SK-N-SH (cell line): ENCODE measurements around the gene PITPNM1. TPM values are rescaled to one million over a fixed set of nuclear protein-coding genes. Genes with fewer than 3 reads are reported as not detected.

ENCODE experiments used
- CTCF ChIA-PET: fragments of 300-600, 350-600 bp; formaldehyde crosslinking; extraction: SDS; loops from one replicate; lab custom pipeline; 2021; lab: Yijun Ruan, JAX
- POLR2A ChIA-PET: fragments of 350-600 bp; sonication (Branson Sonifier 250); formaldehyde crosslinking; extraction: SDS; loops from one replicate; lab custom pipeline; 2020; ENCODE audit warnings: antibody characterized with exemption, inconsistent platforms; lab: Yijun Ruan, JAX
- DNase-seq: peaks from one replicate; pipeline ENCODE4 v3.0.0; 2012
- H2AFZ ChIP-seq: fragments of 200-600 bp; sonication (generic); 2 replicates; pipeline ENCODE4 v1.8.1; 2016; ENCODE audit warnings: antibody characterized with exemption, mild to moderate bottlenecking, low read depth
- H3F3A ChIP-seq: fragments of 200-600 bp; sonication (generic); replicated peaks from 2 replicates; pipeline ENCODE3; 2016; ENCODE audit warnings: antibody characterized with exemption, mild to moderate bottlenecking; ENCODE audit not compliant: insufficient read depth
- H3K27ac ChIP-seq, 2 experiments: fragments of 200-500 bp in 1 of 2; fragments of 200-600 bp in 1 of 2; sonication (Bioruptor generic) in 1 of 2; sonication (generic), shearing (Covaris generic) in 1 of 2; 2 replicates each; pipeline versions ENCODE4 v1.5.1 to v1.6.1; 2014 to 2016; ENCODE audit warnings: low read depth in 2 of 2, inconsistent platforms in 1 of 2, low read length in 1 of 2, mild to moderate bottlenecking in 1 of 2, mixed read lengths in 1 of 2
- H3K27me3 ChIP-seq: fragments of 200-600 bp; sonication (generic), shearing (Covaris generic); 2 replicates; pipeline ENCODE4 v1.6.1; 2016; ENCODE audit warnings: mixed run types; ENCODE audit not compliant: insufficient read depth
- H3K36me3 ChIP-seq, 2 experiments: fragments of 200-500 bp in 1 of 2; fragments of 200-600 bp in 1 of 2; sonication (Bioruptor generic) in 1 of 2; sonication (generic) in 1 of 2; replicated peaks in 1 of 2; 2 replicates each; pipeline versions ENCODE3 to v1.5.1; 2014 to 2016; ENCODE audit warnings: low read length in 1 of 2, mild to moderate bottlenecking in 1 of 2; ENCODE audit not compliant: insufficient read depth in 2 of 2, control insufficient read depth in 1 of 2
- H3K4me1 ChIP-seq, 2 experiments: fragments of 200-500 bp in 1 of 2; fragments of 200-600 bp in 1 of 2; sonication (Bioruptor generic) in 1 of 2; sonication (generic), shearing (Covaris generic) in 1 of 2; 2 replicates each; pipeline versions ENCODE4 v1.5.1 to v1.6.1; 2014 to 2016; ENCODE audit warnings: low read depth in 1 of 2, low read length in 1 of 2, mixed run types in 1 of 2; ENCODE audit not compliant: insufficient read depth in 2 of 2, control insufficient read depth in 1 of 2
- H3K4me2 ChIP-seq: fragments of 200-600 bp; sonication (generic), shearing (Covaris generic); 2 replicates; pipeline ENCODE4 v1.6.1; 2017; ENCODE audit warnings: mixed run types
- H3K4me3 ChIP-seq, 2 experiments: fragments of 200-500 bp in 1 of 2; fragments of 200-600 bp in 1 of 2; sonication (Bioruptor generic) in 1 of 2; sonication (generic), shearing (Covaris generic) in 1 of 2; 2 replicates each; pipeline versions ENCODE4 v1.5.1 to v1.8.1; 2014 to 2016; ENCODE audit warnings: low read depth in 2 of 2, inconsistent platforms in 1 of 2, low read length in 1 of 2, mild to moderate bottlenecking in 1 of 2, mixed read lengths in 1 of 2, moderate library complexity in 1 of 2
- H3K79me2 ChIP-seq: fragments of 200-600 bp; sonication (generic); 2 replicates; pipeline ENCODE4 v1.8.1; 2017; ENCODE audit warnings: mild to moderate bottlenecking; ENCODE audit not compliant: insufficient read depth
- H3K9ac ChIP-seq: fragments of 200-600 bp; sonication (generic); 2 replicates; pipeline ENCODE4 v1.6.1; 2017; ENCODE audit warnings: mixed run types
- H3K9me2 ChIP-seq: fragments of 200-600 bp; sonication (generic); 2 replicates; pipeline ENCODE4 v1.6.1; 2017; ENCODE audit warnings: mixed run types
- H3K9me3 ChIP-seq: fragments of 200-600 bp; sonication (generic); 2 replicates; pipeline ENCODE4 v1.6.1; 2017; ENCODE audit warnings: mixed run types, mild to moderate bottlenecking, moderate library complexity
- H4K20me1 ChIP-seq: fragments of 200-600 bp; sonication (generic); 2 replicates; pipeline ENCODE4 v1.6.1; 2017; ENCODE audit warnings: mild to moderate bottlenecking, mixed run types; ENCODE audit not compliant: insufficient read depth
- CHD2 ChIP-seq: fragments of 150-350 bp; IDR thresholded peaks from 2 replicates; pipeline ENCODE4 v1.6.1; 2018; ENCODE audit warnings: low read length; ENCODE audit not compliant: partially characterized antibody
- FOSL2 ChIP-seq: IDR thresholded peaks from 2 replicates; pipeline ENCODE4 v1.4.0; 2012; ENCODE audit warnings: low read depth, mild to moderate bottlenecking, moderate library complexity, borderline replicate concordance
- GABPA ChIP-seq: IDR thresholded peaks from 2 replicates; pipeline ENCODE4 v1.4.0; 2012; ENCODE audit warnings: low read depth, mild to moderate bottlenecking
- MEF2A ChIP-seq: IDR thresholded peaks from 2 replicates; pipeline ENCODE4 v1.4.0; 2012; ENCODE audit warnings: low read depth, borderline replicate concordance
- NFIC ChIP-seq: IDR thresholded peaks from 2 replicates; pipeline ENCODE4 v1.4.0; 2012; ENCODE audit warnings: borderline replicate concordance
- NRF1 ChIP-seq: IDR thresholded peaks from 2 replicates; pipeline ENCODE4 v1.6.1; 2012; ENCODE audit warnings: low read depth, mild to moderate bottlenecking, low read length
- RAD21 ChIP-seq: IDR thresholded peaks from 2 replicates; pipeline ENCODE4 v1.6.1; 2012; ENCODE audit warnings: mild to moderate bottlenecking, low read length
- RCOR1 ChIP-seq: fragments of 150-350 bp; IDR thresholded peaks from 2 replicates; pipeline ENCODE4 v1.6.1; 2017; ENCODE audit warnings: antibody characterized with exemption, low read length
- TAF1 ChIP-seq: IDR thresholded peaks from 2 replicates; pipeline ENCODE4 v1.6.1; 2012; ENCODE audit warnings: low read depth, mild to moderate bottlenecking, low read length, moderate library complexity, borderline replicate concordance
- TEAD4 ChIP-seq: IDR thresholded peaks from 2 replicates; pipeline ENCODE4 v1.4.0; 2012; ENCODE audit warnings: mild to moderate bottlenecking, borderline replicate concordance; ENCODE audit not compliant: insufficient read depth
- YY1 ChIP-seq: IDR thresholded peaks from 2 replicates; pipeline ENCODE4 v1.4.0; 2012; ENCODE audit warnings: low read depth, mild to moderate bottlenecking
- WGBS: methylation state at CpG from one replicate; pipeline ENCODE4 v1.1.6; 2017; ENCODE audit warnings: low lambda C conversion rate; 5-methylcytosine and 5-hydroxymethylcytosine counted together
- polyA plus RNA-seq, 3 experiments: library from polyadenylated mRNA; depleted of rRNA; stranded (reverse); fragments of >200 nt; gene quantifications; 2 replicates each; pipeline ENCODE4 v1.2.3, GENCODE V29; 2012
- TF ChIP-seq, protein P1 (sequence below): IDR thresholded peaks from 2 replicates; pipeline ENCODE4 v1.6.1; 2012; ENCODE audit warnings: mild to moderate bottlenecking, low read depth, low read length, moderate library complexity
- TF ChIP-seq, protein P2 (sequence below): IDR thresholded peaks from 2 replicates; pipeline ENCODE4; 2012
- TF ChIP-seq, protein P3 (sequence below): IDR thresholded peaks from 2 replicates; pipeline ENCODE4 v1.4.0; 2012; ENCODE audit warnings: low read depth, borderline replicate concordance

PITPNM1 gene
- polyA plus RNA-seq, 1 of the 3 experiments (the other 2 are of a cell fraction), result 24.2 TPM

DNA sequence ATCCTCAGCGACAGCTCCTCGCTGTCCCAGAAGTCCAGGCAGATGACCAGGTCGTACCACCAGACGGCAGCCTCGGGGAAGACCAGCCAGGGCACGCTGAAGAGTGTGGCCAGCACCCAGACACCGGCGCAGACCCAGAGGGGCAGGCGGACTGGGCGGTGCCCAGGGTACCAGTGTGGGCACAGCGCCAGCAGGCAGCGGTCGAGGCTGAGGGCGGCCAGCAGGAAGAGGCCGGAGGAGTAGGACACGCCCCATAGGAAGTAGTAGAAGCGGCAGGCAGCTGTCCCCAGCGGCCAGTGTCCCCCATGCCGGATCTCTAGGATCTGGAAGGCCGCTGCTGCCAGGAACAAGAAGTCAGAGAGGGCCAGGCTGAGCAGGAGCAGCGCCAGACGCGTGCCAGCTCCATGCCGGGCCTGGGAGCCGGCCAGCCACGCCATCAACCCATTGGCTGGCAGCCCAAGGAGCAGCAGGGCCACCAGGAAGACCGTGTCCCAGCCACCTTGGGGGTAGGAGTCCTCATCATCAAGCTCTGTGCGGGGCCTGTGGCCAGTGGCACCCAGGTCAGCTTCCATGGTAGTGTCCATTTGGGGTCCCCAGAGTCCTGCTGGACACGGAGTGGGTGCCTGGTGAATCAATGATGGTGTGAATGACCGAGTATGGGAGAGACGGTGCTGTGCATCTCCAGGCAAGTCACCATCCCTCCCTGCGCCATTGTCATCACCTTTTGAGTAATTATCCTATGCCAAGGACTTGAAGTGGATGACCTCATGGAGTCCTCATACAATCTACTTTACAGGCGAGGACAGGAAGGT, 52.8 kb downstream of the PITPNM1 start, which contains the start of gene GPR152:
GPR152 (minus strand) TSS at position 589 of the 812 bp plus-strand sequence; CDS start at position 584, 5 bp downstream.
- Histone ChIP-seq H3K36me3 (no peaks in the 10 kb centered on the region), H3K27ac (no peak within 1 kb of the TSS), H3K4me3 (no peak within 1 kb of the TSS), H2AFZ (no peak within 1 kb of the TSS), H3K9me2 (no peaks in the 10 kb centered on the region), H3K4me1 (peaks cover 0 to 4% of the 10 kb centered on the region in 2 experiments; a peak in 1 of 4 replicates), H3K79me2 (no peaks in the 10 kb centered on the region), H3K27me3 (no peaks in the 10 kb centered on the region), H3K4me2 (no peak within 1 kb of the TSS), H3K9ac (no peak within 1 kb of the TSS), H4K20me1 (no peaks in the 10 kb centered on the region), H3F3A (no peaks in the 10 kb centered on the region), H3K9me3 (no peaks in the 10 kb centered on the region)
- CTCF ChIA-PET, result interaction anchor here (0.6 to 1.5 kb wide), 3 partner anchors 70 to 107 kb away, joined by 3 to 6 read pairs (median 3); no protein-coding TSS in a partner anchor
- no peak for DNase-seq
- TF ChIP-seq, protein P1, sequence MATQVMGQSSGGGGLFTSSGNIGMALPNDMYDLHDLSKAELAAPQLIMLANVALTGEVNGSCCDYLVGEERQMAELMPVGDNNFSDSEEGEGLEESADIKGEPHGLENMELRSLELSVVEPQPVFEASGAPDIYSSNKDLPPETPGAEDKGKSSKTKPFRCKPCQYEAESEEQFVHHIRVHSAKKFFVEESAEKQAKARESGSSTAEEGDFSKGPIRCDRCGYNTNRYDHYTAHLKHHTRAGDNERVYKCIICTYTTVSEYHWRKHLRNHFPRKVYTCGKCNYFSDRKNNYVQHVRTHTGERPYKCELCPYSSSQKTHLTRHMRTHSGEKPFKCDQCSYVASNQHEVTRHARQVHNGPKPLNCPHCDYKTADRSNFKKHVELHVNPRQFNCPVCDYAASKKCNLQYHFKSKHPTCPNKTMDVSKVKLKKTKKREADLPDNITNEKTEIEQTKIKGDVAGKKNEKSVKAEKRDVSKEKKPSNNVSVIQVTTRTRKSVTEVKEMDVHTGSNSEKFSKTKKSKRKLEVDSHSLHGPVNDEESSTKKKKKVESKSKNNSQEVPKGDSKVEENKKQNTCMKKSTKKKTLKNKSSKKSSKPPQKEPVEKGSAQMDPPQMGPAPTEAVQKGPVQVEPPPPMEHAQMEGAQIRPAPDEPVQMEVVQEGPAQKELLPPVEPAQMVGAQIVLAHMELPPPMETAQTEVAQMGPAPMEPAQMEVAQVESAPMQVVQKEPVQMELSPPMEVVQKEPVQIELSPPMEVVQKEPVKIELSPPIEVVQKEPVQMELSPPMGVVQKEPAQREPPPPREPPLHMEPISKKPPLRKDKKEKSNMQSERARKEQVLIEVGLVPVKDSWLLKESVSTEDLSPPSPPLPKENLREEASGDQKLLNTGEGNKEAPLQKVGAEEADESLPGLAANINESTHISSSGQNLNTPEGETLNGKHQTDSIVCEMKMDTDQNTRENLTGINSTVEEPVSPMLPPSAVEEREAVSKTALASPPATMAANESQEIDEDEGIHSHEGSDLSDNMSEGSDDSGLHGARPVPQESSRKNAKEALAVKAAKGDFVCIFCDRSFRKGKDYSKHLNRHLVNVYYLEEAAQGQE, result no peak
- TF ChIP-seq TAF1 (no peak), NFIC (no peak), YY1 (no peak), MEF2A (no peak), TEAD4 (no peak), FOSL2 (no peak)
- TF ChIP-seq, protein P2, sequence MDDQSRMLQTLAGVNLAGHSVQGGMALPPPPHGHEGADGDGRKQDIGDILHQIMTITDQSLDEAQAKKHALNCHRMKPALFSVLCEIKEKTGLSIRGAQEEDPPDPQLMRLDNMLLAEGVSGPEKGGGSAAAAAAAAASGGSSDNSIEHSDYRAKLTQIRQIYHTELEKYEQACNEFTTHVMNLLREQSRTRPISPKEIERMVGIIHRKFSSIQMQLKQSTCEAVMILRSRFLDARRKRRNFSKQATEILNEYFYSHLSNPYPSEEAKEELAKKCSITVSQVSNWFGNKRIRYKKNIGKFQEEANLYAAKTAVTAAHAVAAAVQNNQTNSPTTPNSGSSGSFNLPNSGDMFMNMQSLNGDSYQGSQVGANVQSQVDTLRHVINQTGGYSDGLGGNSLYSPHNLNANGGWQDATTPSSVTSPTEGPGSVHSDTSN, result no peak
- WGBS, result 90% methylated on average over 23 of the region's 33 CpGs
- POLR2A ChIA-PET, result no interaction called here

DNA sequence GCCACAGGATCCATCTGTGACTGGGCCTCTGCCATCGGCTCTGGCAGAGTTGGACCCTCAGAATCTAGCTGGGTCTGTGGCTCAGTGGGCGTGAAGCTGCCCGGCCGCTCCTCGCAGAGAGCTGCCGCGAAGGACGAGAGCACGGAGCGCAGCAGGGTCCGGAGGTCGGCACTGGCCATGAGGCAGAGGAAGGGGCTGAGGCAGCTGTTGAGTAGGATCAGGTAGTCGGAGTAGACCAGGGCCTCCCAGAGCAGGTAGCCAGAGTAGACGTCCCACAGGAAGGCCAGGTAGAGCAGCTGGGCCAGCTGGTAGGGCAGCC, 53.5 kb downstream of the PITPNM1 start:
- H3K79me2 ChIP-seq, result no peaks in the 10 kb centered on the region
- no peaks in the 10 kb centered on the region for H3K36me3 ChIP-seq
- H4K20me1 ChIP-seq, result no peaks in the 10 kb centered on the region
- CTCF ChIA-PET, result interaction anchor here (0.6 to 1.5 kb wide), 2 partner anchors 75 to 106 kb away, joined by 3 read pairs; no protein-coding TSS in a partner anchor
- H3K27me3 ChIP-seq, result no peaks in the 10 kb centered on the region
- H3K4me2 ChIP-seq, result no peak overlapping the region
- no peak for DNase-seq
- TF ChIP-seq RCOR1 (no peak), NRF1 (no peak), RAD21 (no peak), CHD2 (no peak), GABPA (no peak), TEAD4 (no peak)
- TF ChIP-seq, protein P3, sequence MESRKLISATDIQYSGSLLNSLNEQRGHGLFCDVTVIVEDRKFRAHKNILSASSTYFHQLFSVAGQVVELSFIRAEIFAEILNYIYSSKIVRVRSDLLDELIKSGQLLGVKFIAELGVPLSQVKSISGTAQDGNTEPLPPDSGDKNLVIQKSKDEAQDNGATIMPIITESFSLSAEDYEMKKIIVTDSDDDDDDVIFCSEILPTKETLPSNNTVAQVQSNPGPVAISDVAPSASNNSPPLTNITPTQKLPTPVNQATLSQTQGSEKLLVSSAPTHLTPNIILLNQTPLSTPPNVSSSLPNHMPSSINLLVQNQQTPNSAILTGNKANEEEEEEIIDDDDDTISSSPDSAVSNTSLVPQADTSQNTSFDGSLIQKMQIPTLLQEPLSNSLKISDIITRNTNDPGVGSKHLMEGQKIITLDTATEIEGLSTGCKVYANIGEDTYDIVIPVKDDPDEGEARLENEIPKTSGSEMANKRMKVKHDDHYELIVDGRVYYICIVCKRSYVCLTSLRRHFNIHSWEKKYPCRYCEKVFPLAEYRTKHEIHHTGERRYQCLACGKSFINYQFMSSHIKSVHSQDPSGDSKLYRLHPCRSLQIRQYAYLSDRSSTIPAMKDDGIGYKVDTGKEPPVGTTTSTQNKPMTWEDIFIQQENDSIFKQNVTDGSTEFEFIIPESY, result no peak
- TF ChIP-seq, protein P1, result no peak
- H3K4me1 ChIP-seq, result peaks cover 0 to 4% of the 10 kb centered on the region in 2 experiments; a peak in 1 of 4 replicates
- H3K9ac ChIP-seq, result no peak overlapping the region
- no peaks in the 10 kb centered on the region for H3F3A ChIP-seq
- no peaks in the 10 kb centered on the region for H3K9me3 ChIP-seq
- no peak overlapping the region for H3K27ac ChIP-seq
- H3K4me3 ChIP-seq, result no peak overlapping the region
- H3K9me2 ChIP-seq, result no peaks in the 10 kb centered on the region
- WGBS, result 93% methylated on average over 14 of the region's 14 CpGs
- POLR2A ChIA-PET, result no interaction called here
- no peak overlapping the region for H2AFZ ChIP-seq
